Measurements from ENCODE around the gene GRIK3. TPM values are rescaled to one million over a fixed set of nuclear protein-coding genes. Genes with fewer than 3 reads are reported as not detected.

GRIK3 gene
- polyA plus RNA-seq, 1 donor (not counting 4 experiments of a cell fraction or from before 2014, with no cell fraction given), result not detected

- Histone ChIP-seq H3K4me1 (ENCODE audit: control insufficient read depth, extremely low read depth, insufficient read depth, low read length) (no peaks in the 10 kb centered on the region), H3K9ac (ENCODE audit: control insufficient read depth, extremely low read depth, insufficient read depth, low read length) (no peak overlapping the region), H4K20me1 (ENCODE audit: control insufficient read depth, extremely low read depth, insufficient read depth, low read length) (peaks cover 3% of the 10 kb centered on the region), H3K9me1 (ENCODE audit: control insufficient read depth, extremely low read depth, insufficient read depth, low read length) (no peaks in the 10 kb centered on the region), H3K79me2 (ENCODE audit: control insufficient read depth, insufficient read depth, low read length) (no peaks in the 10 kb centered on the region), H3K4me2 (ENCODE audit: control insufficient read depth, extremely low read depth, insufficient read depth, low read depth, low read length) (no peak overlapping the region), H3K27me3 (ENCODE audit: control insufficient read depth, extremely low read depth, insufficient read depth, low read length) (no peaks in the 10 kb centered on the region), H2AFZ (ENCODE audit: control insufficient read depth, low read length) (no peak overlapping the region), H3K4me3 (ENCODE audit: control insufficient read depth in 2 of 3, extremely low read depth in 1 of 3, insufficient read depth in 2 of 3, low read depth in 1 of 3, low read length in 3 of 3) (no peak overlapping the region), H3K36me3 (ENCODE audit: control insufficient read depth in 2 of 2, extremely low read depth in 1 of 2, insufficient read depth in 2 of 2, low read length in 2 of 2) (no peaks in the 10 kb centered on the region), H3K9me3 (ENCODE audit: control insufficient read depth, low read depth, low read length) (no peaks in the 10 kb centered on the region), H3K27ac (ENCODE audit: control insufficient read depth, insufficient read depth, low read length) (no peak overlapping the region)
- dilution Hi-C loops (cut with MboI; ENCODE audit: extremely low pct_ligation_motif_present, low sequenced_read_pairs), result no loop called here
- FAIRE-seq, result no peak
- TF ChIP-seq CTCF (optimal IDR thresholded peaks at IDR 0.05 in 1 of 3, IDR thresholded peaks at IDR 0.05 in 1 of 3, conservative IDR thresholded peaks at IDR 0.05 in 1 of 3; ENCODE audit: extremely low read depth in 1 of 3, insufficient read depth in 2 of 3, low read length in 3 of 3), result no peak
- no peak for TF ChIP-seq EZH2 (IDR thresholded peaks at IDR 0.05; ENCODE audit: low read length)
- DNase-seq (ENCODE audit: low read depth, low spot score), result no peak
Observed at GRCh38 chr1:36793452-36793851, 240.9 kb downstream of the GRIK3 start.

GRCh38 chr1:36792292-36792691 is 242.0 kb downstream of the GRIK3 start:
- Histone ChIP-seq H3K36me3 (ENCODE audit: control insufficient read depth in 2 of 2, extremely low read depth in 1 of 2, insufficient read depth in 2 of 2, low read length in 2 of 2) (no peaks in the 10 kb centered on the region), H4K20me1 (ENCODE audit: control insufficient read depth, extremely low read depth, insufficient read depth, low read length) (no peaks in the 10 kb centered on the region), H3K9ac (ENCODE audit: control insufficient read depth, extremely low read depth, insufficient read depth, low read length) (no peak overlapping the region), H2AFZ (ENCODE audit: control insufficient read depth, low read length) (no peak overlapping the region), H3K4me1 (ENCODE audit: control insufficient read depth, extremely low read depth, insufficient read depth, low read length) (no peaks in the 10 kb centered on the region), H3K9me1 (ENCODE audit: control insufficient read depth, extremely low read depth, insufficient read depth, low read length) (no peaks in the 10 kb centered on the region), H3K79me2 (ENCODE audit: control insufficient read depth, insufficient read depth, low read length) (no peaks in the 10 kb centered on the region), H3K27me3 (ENCODE audit: control insufficient read depth, extremely low read depth, insufficient read depth, low read length) (peaks cover 5% of the 10 kb centered on the region), H3K27ac (ENCODE audit: control insufficient read depth, insufficient read depth, low read length) (no peak overlapping the region), H3K4me2 (ENCODE audit: control insufficient read depth, extremely low read depth, insufficient read depth, low read depth, low read length) (no peak overlapping the region), H3K4me3 (ENCODE audit: control insufficient read depth in 2 of 3, extremely low read depth in 1 of 3, insufficient read depth in 2 of 3, low read depth in 1 of 3, low read length in 3 of 3) (no peak overlapping the region), H3K9me3 (ENCODE audit: control insufficient read depth, low read depth, low read length) (no peaks in the 10 kb centered on the region)
- dilution Hi-C loops (cut with MboI; ENCODE audit: extremely low pct_ligation_motif_present, low sequenced_read_pairs), result no loop called here
- TF ChIP-seq EZH2 (IDR thresholded peaks at IDR 0.05; ENCODE audit: low read length) (no peak), CTCF (optimal IDR thresholded peaks at IDR 0.05 in 1 of 3, IDR thresholded peaks at IDR 0.05 in 1 of 3, conservative IDR thresholded peaks at IDR 0.05 in 1 of 3; ENCODE audit: extremely low read depth in 1 of 3, insufficient read depth in 2 of 3, low read length in 3 of 3) (no peak)
- DNase-seq (ENCODE audit: low read depth, low spot score) (no peak), FAIRE-seq (no peak)
